HG02973 (cell line): Measurements from ENCODE around the gene PVRIG.
A peak's percentile ranks its signal among the peaks of the same experiment; 100 is the strongest.
"Not testable (repeated sequence)": the region's sequence is repeated elsewhere in the genome, so short reads cannot be mapped to it uniquely, and the experiment has no call there.

Experiments used
- ATAC-seq: cut with Tn5 transposase; IDR thresholded peaks from one replicate; pipeline ENCODE4 v1.9.1; 2021; ENCODE audit warnings: moderate library complexity; ENCODE audit not compliant: unreplicated experiment

The PVRIG gene

DNA sequence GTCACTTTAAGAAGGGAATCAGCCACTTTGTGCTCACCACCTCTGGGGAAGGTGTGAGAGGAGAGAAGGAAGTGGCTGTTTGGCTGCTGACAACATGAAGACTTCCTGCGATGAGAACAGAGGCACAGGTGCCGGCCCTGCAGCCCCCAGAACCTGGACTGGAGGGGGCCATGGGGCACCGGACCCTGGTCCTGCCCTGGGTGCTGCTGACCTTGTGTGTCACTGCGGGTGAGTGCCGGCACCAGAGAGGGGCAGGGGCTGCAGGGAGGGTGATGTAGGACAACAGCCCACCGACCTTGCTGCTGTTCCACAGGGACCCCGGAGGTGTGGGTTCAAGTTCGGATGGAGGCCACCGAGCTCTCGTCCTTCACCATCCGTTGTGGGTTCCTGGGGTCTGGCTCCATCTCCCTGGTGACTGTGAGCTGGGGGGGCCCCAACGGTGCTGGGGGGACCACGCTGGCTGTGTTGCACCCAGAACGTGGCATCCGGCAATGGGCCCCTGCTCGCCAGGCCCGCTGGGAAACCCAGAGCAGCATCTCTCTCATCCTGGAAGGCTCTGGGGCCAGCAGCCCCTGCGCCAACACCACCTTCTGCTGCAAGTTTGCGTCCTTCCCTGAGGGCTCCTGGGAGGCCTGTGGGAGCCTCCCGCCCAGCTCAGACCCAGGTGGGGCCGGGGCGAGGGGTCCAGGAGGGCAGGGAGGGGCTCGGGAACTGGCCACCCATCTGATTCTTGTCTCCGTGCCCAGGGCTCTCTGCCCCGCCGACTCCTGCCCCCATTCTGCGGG is at the start of gene PVRIG:
Gene PVRIG (plus strand): TSS at position 149 of the 785 bp plus-strand sequence. CDS start 22 bp downstream, at position 171.
- not testable (repeated sequence) for ATAC-seq

- ATAC-seq = no peak
Observed at GRCh38 chr7:100170101-100170897, 49.5 kb upstream of the PVRIG start.

DNA sequence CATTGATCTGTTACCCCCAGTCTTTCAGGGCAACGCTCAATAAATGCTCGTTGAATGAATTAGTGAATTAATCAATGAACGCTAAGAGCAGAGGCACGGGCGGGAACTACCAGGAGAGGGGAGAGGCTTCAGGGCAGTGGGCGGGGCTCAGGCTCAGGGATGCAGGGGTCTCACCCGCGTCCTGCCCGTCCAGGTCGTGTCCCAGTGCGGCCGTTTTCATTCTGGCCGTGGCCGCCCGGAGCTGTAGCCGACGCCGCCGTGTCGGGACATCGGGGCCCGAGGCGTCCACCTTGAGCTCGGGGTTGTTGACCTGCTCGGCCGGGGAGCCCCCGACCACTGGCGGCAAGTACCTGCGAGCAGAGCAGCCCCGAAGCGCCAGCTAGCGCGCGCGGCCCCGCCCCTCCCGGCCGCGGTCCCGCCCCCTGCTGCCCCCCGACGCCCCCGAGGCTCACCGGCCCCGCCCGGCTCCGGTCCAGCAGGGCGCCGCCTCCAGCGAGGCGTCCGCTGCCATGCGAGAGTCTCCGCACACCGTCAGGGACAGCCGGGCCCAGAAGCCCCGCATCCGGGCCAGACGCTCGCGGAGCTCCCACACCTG is 48.6 kb upstream of the PVRIG start:
- ATAC-seq = no peak

GRCh38 chr7:100171840-100172239 is 47.9 kb upstream of the PVRIG start:
- no peak for ATAC-seq

DNA sequence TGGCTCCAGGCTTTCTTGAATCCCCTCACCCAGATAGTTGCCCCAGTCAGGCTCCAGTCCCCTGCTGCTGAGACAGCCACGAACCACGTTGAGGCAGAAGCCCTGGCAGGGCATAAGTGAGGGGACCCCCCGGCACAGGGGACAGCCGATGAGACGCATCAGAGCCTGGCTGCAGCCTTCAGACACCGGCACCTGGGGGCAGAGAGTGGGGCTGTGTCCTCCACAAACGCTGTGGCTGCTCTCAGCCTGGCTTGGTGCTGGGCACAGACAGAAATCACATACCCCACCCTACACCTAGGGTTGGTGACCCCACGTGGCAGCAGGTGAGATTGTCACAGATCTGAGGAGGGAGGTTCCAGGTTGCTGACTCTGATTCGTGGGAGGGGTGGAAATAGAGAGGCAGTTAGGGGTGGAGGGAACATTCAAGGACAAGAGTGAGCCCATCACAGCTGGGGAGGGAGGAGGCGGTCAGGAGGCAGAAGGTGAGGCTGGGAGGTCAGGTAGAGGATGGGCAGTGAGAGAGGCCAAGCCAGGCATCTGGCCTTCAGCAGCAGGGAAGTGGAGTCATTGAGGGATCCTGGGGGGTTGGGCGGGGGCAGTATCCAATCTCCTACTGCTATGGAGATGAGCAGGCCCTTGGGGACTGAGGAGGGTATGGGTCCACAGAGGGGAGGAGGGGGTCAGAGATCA is 45.8 kb upstream of the PVRIG start:
- no peak for ATAC-seq

DNA sequence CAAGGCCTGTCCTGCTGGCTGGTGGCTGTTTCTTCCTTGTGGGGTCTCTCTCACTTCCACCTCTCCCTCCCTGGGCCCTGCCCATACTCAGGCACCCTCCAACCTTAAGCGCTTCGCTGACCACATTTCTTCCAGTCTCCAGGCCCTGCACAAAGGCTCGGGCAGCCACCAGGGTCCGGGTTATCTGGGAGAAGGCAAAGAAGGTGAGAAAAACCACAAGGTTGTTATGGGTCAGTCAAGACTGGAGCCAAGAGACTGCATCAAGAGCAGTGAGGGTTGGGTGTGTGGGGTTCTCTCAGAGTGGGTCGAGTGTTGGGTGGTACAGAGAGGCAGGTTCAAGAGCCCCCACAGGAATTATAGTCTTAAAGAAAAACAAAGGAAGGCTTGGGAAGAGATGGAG is 45.2 kb upstream of the PVRIG start:
- no peak for ATAC-seq

- no peak for ATAC-seq
Observed at GRCh38 chr7:100175296-100175935, 44.3 kb upstream of the PVRIG start.

- no peak for ATAC-seq
Observed at GRCh38 chr7:100176096-100177044, 43.4 kb upstream of the PVRIG start.

DNA sequence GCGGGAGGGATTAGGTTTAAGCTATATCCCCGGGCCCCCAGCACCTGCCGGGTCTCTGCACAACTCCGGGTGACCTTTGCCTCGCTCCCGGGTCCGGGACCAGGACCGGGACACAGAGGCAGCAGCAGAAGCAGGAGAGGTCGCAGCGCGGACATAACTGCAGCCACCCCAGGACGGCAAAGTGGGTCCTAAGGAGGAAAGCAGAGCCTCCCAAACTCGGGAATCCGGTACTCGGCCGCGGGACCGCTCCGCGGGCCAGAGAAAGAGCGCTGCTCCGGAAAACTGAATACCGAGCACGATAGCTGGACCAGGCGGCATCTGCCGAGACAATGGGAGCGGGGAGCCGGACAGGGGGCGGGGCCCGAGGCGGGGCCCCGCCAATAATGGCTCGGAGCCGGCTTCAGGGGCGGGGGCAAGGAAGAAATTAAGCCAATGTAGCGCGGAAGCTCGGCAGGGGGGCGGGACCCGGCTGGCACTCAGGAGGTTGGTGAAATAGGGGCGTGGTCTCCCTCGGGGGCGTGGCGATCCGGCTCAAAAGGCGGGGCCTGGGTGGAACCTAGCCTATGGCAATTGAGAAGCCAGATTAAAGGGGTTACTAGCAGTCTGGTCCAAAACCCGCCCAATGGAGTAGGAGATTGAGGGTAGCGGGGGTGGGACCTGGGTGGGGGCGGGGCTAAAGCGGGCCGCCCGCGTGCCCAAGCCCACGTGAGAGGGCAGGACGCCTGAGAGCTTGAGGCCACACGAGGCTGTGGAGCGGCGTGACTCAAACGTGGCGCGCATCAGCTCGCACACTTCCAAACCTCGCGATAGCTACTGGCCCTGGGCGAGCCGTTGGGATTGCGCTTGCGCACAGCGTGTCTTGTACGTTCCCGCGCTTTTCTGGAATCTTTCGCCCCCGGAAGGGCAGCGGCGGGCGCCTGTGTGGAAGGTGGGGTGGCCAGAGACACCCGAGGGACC is 42.4 kb upstream of the PVRIG start, which contains the start of the genes GPC2 and STAG3:
Gene GPC2 (minus strand): TSS at position 337 of the 957 bp plus-strand sequence. CDS start 182 bp downstream, at position 155.
Gene STAG3 (plus strand): TSS at position 874 of the 957 bp plus-strand sequence. CDS start 2,639 bp downstream, outside the sequence.
- ATAC-seq = peak; percentile 78

DNA sequence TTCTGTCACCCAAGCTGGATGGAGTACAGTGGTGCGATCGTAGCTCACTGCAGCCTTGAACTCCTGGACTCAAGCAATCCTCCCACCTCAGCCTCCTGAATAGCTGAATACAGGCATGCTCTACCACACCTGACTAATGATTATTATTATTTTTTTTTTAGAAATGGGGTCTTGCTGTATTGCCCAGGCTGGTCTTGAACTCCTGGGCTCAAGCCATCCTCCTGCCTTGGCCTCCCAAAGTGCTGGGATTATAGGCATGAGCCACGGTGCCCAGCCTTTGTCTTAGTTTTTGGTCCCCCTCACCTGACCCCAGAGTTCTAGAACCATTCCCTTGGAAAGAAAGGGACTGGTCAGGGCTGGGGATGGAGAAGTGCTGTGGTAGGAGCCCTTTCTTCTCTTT is 39.7 kb upstream of the PVRIG start:
- not testable (repeated sequence) for ATAC-seq

DNA sequence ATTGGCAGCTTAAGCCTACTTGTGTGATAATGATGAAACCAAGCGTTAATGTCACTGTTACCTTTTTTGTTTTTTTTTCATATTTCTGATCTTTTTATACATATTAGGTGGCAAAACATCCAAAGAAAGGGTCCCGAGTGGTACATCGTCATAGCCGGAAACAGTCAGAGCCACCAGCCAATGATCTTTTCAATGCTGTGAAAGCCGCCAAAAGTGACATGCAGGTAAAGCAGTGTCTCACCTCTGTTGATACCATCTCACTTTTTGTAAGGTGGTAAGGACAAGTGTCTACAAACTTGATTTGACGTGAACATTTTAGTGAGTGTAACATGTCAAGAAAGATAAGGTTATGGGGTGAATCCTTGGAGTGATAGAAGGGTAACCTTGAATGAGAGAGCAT is 37.1 kb upstream of the PVRIG start:
- ATAC-seq = not testable (repeated sequence)

GRCh38 chr7:100183090-100183489 is 36.7 kb upstream of the PVRIG start:
- ATAC-seq = not testable (repeated sequence)

DNA sequence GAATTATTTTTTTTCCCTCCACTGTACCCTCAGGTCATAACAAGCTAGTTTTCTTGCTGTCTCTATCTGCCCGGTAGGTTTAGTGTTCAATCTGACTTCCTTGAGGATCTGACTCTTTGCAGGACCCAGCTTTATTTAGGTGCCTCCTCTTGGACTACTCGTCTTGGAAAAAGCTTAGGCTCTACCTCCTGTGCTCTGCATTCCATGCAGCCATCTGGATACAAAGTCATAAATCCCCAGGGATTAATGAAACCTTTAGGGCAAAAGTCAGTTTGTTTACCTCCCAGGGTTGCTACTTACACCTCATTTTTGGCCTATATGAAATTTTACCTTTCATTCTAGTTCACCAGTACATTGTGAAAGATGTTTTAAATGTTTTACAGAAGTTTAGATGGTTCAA is 34.0 kb upstream of the PVRIG start:
- ATAC-seq = no peak

DNA sequence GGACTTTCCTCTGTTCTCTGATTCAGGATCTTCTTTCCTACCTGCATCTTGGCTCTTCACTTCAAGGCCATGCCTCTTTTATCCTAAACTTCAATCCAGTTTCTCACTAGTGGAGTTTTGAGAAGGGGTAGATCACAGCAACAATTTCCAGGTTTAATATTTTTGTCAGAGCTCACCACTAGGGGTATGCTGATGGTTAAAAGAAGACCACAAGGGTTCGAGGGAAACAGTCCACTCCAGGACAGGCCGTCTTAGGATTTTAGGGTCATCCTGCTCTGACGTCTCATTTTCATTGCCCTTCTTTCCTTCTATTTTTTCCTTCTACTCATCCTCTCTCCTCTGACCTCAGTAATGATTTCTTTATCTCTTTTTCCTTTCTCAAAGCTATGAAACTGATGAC is 30.7 kb upstream of the PVRIG start:
- no peak for ATAC-seq

GRCh38 chr7:100190048-100190711 is 29.6 kb upstream of the PVRIG start:
- peak; percentile 48 for ATAC-seq

DNA sequence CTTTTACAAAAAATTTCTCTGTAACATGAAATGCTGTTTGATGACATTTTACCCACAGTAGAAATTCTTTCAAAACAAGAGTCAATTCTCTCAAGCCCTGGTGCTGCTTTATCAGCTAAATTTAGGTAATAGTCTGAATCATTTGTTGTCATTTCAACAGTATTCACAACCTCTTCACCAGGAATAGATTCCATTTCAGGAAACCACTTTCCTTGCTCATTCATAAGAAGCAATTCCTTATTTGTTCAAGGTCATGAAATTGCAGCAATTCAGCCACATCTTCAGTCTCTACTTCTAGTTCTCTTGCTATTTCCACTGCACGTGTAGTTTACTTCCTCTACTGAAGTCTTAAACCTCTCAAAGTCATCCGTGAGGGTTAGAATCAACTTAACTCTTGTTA is 28.0 kb upstream of the PVRIG start:
- ATAC-seq = no peak

- not testable (repeated sequence) for ATAC-seq
Observed at GRCh38 chr7:100192281-100192862, 27.4 kb upstream of the PVRIG start.
